Body of pancreas (tissue), 4 donors: ENCODE measurements around the gene UBAC2.

Source experiments
- POLR2A ChIP-seq, 3 donors: fragments of 450-650 bp; IDR thresholded peaks; one replicate each; pipeline ENCODE4 v1.6.1; 2016; ENCODE audit warnings: antibody characterized with exemption in 3 of 3, mild to moderate bottlenecking in 2 of 3
- TF ChIP-seq, protein P1 (sequence below), 7 experiments: fragments of 450-650 bp in 4 of 7; fragments of 200-600 bp in 3 of 7; sonication (generic) in 3 of 7; IDR thresholded peaks; one replicate each; pipeline ENCODE4 v1.5.1; 2016 to 2019; ENCODE audit warnings: antibody characterized with exemption in 7 of 7

GRCh38 chr13:99330942-99331341 lies 130.3 kb downstream of the UBAC2 start:
- TF ChIP-seq, protein P1, sequence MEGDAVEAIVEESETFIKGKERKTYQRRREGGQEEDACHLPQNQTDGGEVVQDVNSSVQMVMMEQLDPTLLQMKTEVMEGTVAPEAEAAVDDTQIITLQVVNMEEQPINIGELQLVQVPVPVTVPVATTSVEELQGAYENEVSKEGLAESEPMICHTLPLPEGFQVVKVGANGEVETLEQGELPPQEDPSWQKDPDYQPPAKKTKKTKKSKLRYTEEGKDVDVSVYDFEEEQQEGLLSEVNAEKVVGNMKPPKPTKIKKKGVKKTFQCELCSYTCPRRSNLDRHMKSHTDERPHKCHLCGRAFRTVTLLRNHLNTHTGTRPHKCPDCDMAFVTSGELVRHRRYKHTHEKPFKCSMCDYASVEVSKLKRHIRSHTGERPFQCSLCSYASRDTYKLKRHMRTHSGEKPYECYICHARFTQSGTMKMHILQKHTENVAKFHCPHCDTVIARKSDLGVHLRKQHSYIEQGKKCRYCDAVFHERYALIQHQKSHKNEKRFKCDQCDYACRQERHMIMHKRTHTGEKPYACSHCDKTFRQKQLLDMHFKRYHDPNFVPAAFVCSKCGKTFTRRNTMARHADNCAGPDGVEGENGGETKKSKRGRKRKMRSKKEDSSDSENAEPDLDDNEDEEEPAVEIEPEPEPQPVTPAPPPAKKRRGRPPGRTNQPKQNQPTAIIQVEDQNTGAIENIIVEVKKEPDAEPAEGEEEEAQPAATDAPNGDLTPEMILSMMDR (IDR thresholded peaks at IDR 0.05): no peak
- no peak for TF ChIP-seq POLR2A (IDR thresholded peaks at IDR 0.05)
